ENCODE data around the gene PADI4. TPM values are rescaled to one million over a fixed set of nuclear protein-coding genes. Genes with fewer than 3 reads are reported as not detected.

Gene PADI4
- total RNA-seq, 1 donor: not detected

- no peaks in the 10 kb centered on the region for H3K36me3 ChIP-seq (ENCODE audit: insufficient read depth, low read length)
- H3K27ac ChIP-seq (ENCODE audit: low read depth, low read length): no peak overlapping the region
- DNase-seq (ENCODE audit: insufficient read length, low spot score, missing footprints): no peak
- no peak for TF ChIP-seq CTCF (IDR thresholded peaks at IDR 0.05; ENCODE audit: extremely low read depth, low read depth, low read length)
- H3K4me3 ChIP-seq (ENCODE audit: insufficient read depth, low read length): no peak overlapping the region
- H3K9me3 ChIP-seq (ENCODE audit: low read depth, low read length): no peaks in the 10 kb centered on the region
- no peak overlapping the region for H2AFZ ChIP-seq (ENCODE audit: low read length)
- H4K20me1 ChIP-seq (ENCODE audit: insufficient read depth, low read length): no peaks in the 10 kb centered on the region
- no peaks in the 10 kb centered on the region for H3K4me1 ChIP-seq (ENCODE audit: insufficient read depth, low read length)
- no peak overlapping the region for H3K4me2 ChIP-seq (ENCODE audit: insufficient read depth, low read length)
- no peaks in the 10 kb centered on the region for H3K79me2 ChIP-seq (ENCODE audit: insufficient read depth, low read length)
- peaks cover 19% of the 10 kb centered on the region for H3K27me3 ChIP-seq (ENCODE audit: insufficient read depth, low read length)
These were observed 48.5 kb downstream of the PADI4 start for GRCh38 chr1:17356387-17357026.

GRCh38 chr1:17358557-17358956 is 50.6 kb downstream of the PADI4 start:
- Histone ChIP-seq H3K4me2 (ENCODE audit: insufficient read depth, low read length) (no peak overlapping the region), H3K27me3 (ENCODE audit: insufficient read depth, low read length) (peaks cover 3% of the 10 kb centered on the region), H2AFZ (ENCODE audit: low read length) (no peak overlapping the region), H3K4me1 (ENCODE audit: insufficient read depth, low read length) (no peaks in the 10 kb centered on the region), H4K20me1 (ENCODE audit: insufficient read depth, low read length) (no peaks in the 10 kb centered on the region), H3K27ac (ENCODE audit: low read depth, low read length) (no peak overlapping the region), H3K36me3 (ENCODE audit: insufficient read depth, low read length) (no peaks in the 10 kb centered on the region), H3K79me2 (ENCODE audit: insufficient read depth, low read length) (no peaks in the 10 kb centered on the region), H3K4me3 (ENCODE audit: insufficient read depth, low read length) (no peak overlapping the region), H3K9me3 (ENCODE audit: low read depth, low read length) (no peaks in the 10 kb centered on the region)
- TF ChIP-seq CTCF (IDR thresholded peaks at IDR 0.05; ENCODE audit: extremely low read depth, low read depth, low read length): no peak
- DNase-seq (ENCODE audit: insufficient read length, low spot score, missing footprints): no peak

GRCh38 chr1:17359031-17359430 is 51.0 kb downstream of the PADI4 start:
- TF ChIP-seq CTCF (IDR thresholded peaks at IDR 0.05; ENCODE audit: extremely low read depth, low read depth, low read length): no peak

GRCh38 chr1:17359808-17360207 is 51.8 kb downstream of the PADI4 start:
- DNase-seq (ENCODE audit: insufficient read length, low spot score, missing footprints): no peak
- no peak overlapping the region for H3K4me2 ChIP-seq (ENCODE audit: insufficient read depth, low read length)
- H2AFZ ChIP-seq (ENCODE audit: low read length): no peak overlapping the region
- no peaks in the 10 kb centered on the region for H3K9me3 ChIP-seq (ENCODE audit: low read depth, low read length)
- H3K4me1 ChIP-seq (ENCODE audit: insufficient read depth, low read length): no peaks in the 10 kb centered on the region
- no peaks in the 10 kb centered on the region for H3K36me3 ChIP-seq (ENCODE audit: insufficient read depth, low read length)
- TF ChIP-seq CTCF (IDR thresholded peaks at IDR 0.05; ENCODE audit: extremely low read depth, low read depth, low read length): no peak
- no peak overlapping the region for H3K27ac ChIP-seq (ENCODE audit: low read depth, low read length)
- H4K20me1 ChIP-seq (ENCODE audit: insufficient read depth, low read length): no peaks in the 10 kb centered on the region
- H3K4me3 ChIP-seq (ENCODE audit: insufficient read depth, low read length): no peak overlapping the region
- H3K27me3 ChIP-seq (ENCODE audit: insufficient read depth, low read length): peaks cover 9% of the 10 kb centered on the region
- H3K79me2 ChIP-seq (ENCODE audit: insufficient read depth, low read length): no peaks in the 10 kb centered on the region

More at GRCh38 chr1:17359031-17359430, 51.0 kb downstream of the PADI4 start:
- H3K9me3 ChIP-seq (ENCODE audit: low read depth, low read length): no peaks in the 10 kb centered on the region
- H3K4me3 ChIP-seq (ENCODE audit: insufficient read depth, low read length): no peak overlapping the region
- H3K4me1 ChIP-seq (ENCODE audit: insufficient read depth, low read length): no peaks in the 10 kb centered on the region
- H4K20me1 ChIP-seq (ENCODE audit: insufficient read depth, low read length): no peaks in the 10 kb centered on the region
- H3K27ac ChIP-seq (ENCODE audit: low read depth, low read length): no peak overlapping the region
- H3K36me3 ChIP-seq (ENCODE audit: insufficient read depth, low read length): no peaks in the 10 kb centered on the region
- no peak for DNase-seq (ENCODE audit: insufficient read length, low spot score, missing footprints)
- no peak overlapping the region for H3K4me2 ChIP-seq (ENCODE audit: insufficient read depth, low read length)
- H3K27me3 ChIP-seq (ENCODE audit: insufficient read depth, low read length): peaks cover 5% of the 10 kb centered on the region
- H3K79me2 ChIP-seq (ENCODE audit: insufficient read depth, low read length): no peaks in the 10 kb centered on the region
- no peak overlapping the region for H2AFZ ChIP-seq (ENCODE audit: low read length)

Measured in osteoblast (primary cell).